ENCODE measurements around the gene WFIKKN2. TPM values are rescaled to one million over a fixed set of nuclear protein-coding genes. Genes with fewer than 3 reads are reported as not detected.

Gene WFIKKN2
- under 0.01 and 0.19 TPM in 2 replicates for total RNA-seq

GRCh38 chr17:50835301-50836234, at the start of gene WFIKKN2:
WFIKKN2 (plus strand) TSS chr17:50835586; CDS start chr17:50835938, 352 bp downstream.

DNA sequence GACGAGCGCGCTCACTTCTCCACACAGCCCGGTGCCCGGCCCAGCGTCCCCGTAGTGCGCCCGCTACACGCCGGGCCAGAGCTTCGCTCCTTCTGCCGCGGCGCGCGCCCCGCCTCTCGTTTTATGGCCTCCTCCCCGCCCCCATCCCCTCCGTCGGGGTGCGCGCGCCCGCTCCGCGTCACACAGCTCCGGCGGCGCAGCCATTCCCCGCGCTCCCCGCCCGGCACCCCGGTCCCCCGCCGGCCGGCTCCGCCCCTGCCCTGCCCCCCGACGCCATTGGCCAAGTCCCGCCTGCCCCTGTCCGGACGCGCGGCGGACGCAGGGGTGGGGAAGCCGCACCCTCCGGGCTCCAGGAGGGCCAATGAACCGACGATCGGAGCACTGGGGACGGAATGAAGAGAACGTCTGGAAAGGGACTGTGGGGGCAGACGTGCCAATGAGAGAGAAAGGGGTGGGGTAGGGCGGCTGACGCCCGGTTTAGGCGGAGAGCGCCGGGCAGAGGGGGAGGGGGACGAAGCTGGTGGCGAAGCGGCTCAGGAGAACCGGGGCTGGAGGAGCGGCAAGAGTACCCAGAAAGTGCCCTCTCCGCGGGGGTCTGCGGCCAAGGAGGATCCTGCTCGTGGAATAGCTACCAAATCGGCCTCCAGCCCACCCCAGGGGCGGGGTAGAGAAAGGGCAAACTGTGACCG, 31.0 kb downstream of the WFIKKN2 start, which contains the start of gene TOB1:
TSS of gene TOB1 (minus strand) at position 94 of the 689 bp plus-strand sequence. CDS start 2,337 bp downstream, outside the sequence.

Other genes with a start within 250 kb of the WFIKKN2 start
- 1.2 and 13.0 TPM in 2 replicates for gene ABCC3, start 200.7 kb upstream of the WFIKKN2 start, total RNA-seq
- 27.8 and 29.9 TPM in 2 replicates for gene ANKRD40, start 127.7 kb upstream of the WFIKKN2 start, total RNA-seq
- 15.0 and 22.0 TPM in 2 replicates for gene LUC7L3, start 116.0 kb upstream of the WFIKKN2 start, total RNA-seq
- 0.28 TPM in 1 of 2 replicates, not detected in the other for gene ANKRD40CL, start 68.1 kb upstream of the WFIKKN2 start, total RNA-seq
- gene TOB1, start 30.8 kb downstream of the WFIKKN2 start, total RNA-seq, result 6.5 and 9.9 TPM in 2 replicates

Measured in regular cardiac myocyte (primary cell).